A673 (cell line): ENCODE measurements around the gene HES5. TPM values are rescaled to one million over a fixed set of nuclear protein-coding genes. Genes with fewer than 3 reads are reported as not detected.

ENCODE experiments used
- BruUV-seq: library from RNA; stranded (reverse); fragments of 400-500 nt; replicated peaks from 2 replicates; lab custom pipeline; 2021; lab: Mats Ljungman, UMichigan
- CTCF ChIA-PET: fragments of 300-600 bp; sonication (Branson Sonifier 250); formaldehyde crosslinking; loops from one replicate; lab custom pipeline; 2022; ENCODE audit warnings: antibody characterized with exemption; lab: Charles Lee
- POLR2A ChIA-PET: fragments of 300-600 bp; sonication (Branson Sonifier 250); formaldehyde crosslinking; loops from one replicate; lab custom pipeline; 2022; ENCODE audit warnings: antibody characterized with exemption; ENCODE audit not compliant: low non-redundant PET; lab: Charles Lee
- DNase-seq: peaks from one replicate; pipeline ENCODE4 v3.0.0-alpha.2; 2015; ENCODE audit warnings: low spot score
- H3K27ac ChIP-seq: fragments of 200-600 bp; sonication (generic); 2 replicates; pipeline ENCODE4 v1.5.1; 2016; ENCODE audit warnings: mixed run types, low read depth, mild to moderate bottlenecking, mixed read lengths, antibody characterized with exemption, low read length; ENCODE audit not compliant: poor library complexity, severe bottlenecking
- H3K27me3 ChIP-seq: fragments of 200-600 bp; sonication (generic); replicated peaks from 2 replicates; pipeline ENCODE4 v1.6.1; 2017; ENCODE audit warnings: mixed run types, low read depth, mild to moderate bottlenecking, mixed read lengths, antibody characterized with exemption, low read length; ENCODE audit not compliant: insufficient read depth, poor library complexity
- H3K36me3 ChIP-seq: fragments of 200-600 bp; sonication (generic); 2 replicates; pipeline ENCODE4 v1.6.1; 2016; ENCODE audit warnings: mixed run types, mild to moderate bottlenecking, mixed read lengths, antibody characterized with exemption, low read length; ENCODE audit not compliant: insufficient read depth, poor library complexity, severe bottlenecking
- H3K4me1 ChIP-seq: fragments of 200-600 bp; sonication (generic); 2 replicates; pipeline ENCODE4 v1.6.1; 2017; ENCODE audit warnings: mixed run types, mild to moderate bottlenecking, mixed read lengths, antibody characterized with exemption, low read length; ENCODE audit not compliant: insufficient read depth, poor library complexity, severe bottlenecking
- H3K4me3 ChIP-seq: fragments of 200-600 bp; sonication (generic); 2 replicates; pipeline ENCODE4 v1.5.1; 2016; ENCODE audit warnings: low read depth, mixed run types, mild to moderate bottlenecking, mixed read lengths, low read length; ENCODE audit not compliant: poor library complexity, severe bottlenecking
- H3K9me3 ChIP-seq: fragments of 200-600 bp; sonication (generic); 2 replicates; pipeline ENCODE4 v1.6.1; 2016; ENCODE audit warnings: mixed run types, low read depth, mild to moderate bottlenecking, mixed read lengths, antibody characterized with exemption, low read length; ENCODE audit not compliant: poor library complexity, severe bottlenecking
- CTCF ChIP-seq: fragments of 300-800, 200-600 bp; sonication (generic); conservative IDR thresholded peaks from 2 replicates; pipeline ENCODE4 v1.5.1; 2017; ENCODE audit warnings: low read depth, mild to moderate bottlenecking, antibody characterized with exemption, low read length, moderate library complexity, mixed read lengths
- EZH2 ChIP-seq: fragments of 200-600 bp; sonication (generic); IDR thresholded peaks from 2 replicates; pipeline ENCODE4 v1.6.1; 2017; ENCODE audit warnings: borderline replicate concordance, low read depth, mild to moderate bottlenecking, mixed read lengths, antibody characterized with exemption, low read length; ENCODE audit not compliant: poor library complexity, severe bottlenecking
- intact Hi-C: fragments of 100-400 bp; cut with micrococcal nuclease; formaldehyde crosslinking; loops from one replicate; pipeline ENCODE4 v1.10.0; 2022; ENCODE audit not compliant: unreplicated experiment
- total RNA-seq: library from RNA; stranded (reverse); gene quantifications from 2 replicates; pipeline ENCODE4 v1.2.3, GENCODE V29; 2021

HES5 gene
- total RNA-seq, 1 experiment from 2014 or later: not detected

DNA sequence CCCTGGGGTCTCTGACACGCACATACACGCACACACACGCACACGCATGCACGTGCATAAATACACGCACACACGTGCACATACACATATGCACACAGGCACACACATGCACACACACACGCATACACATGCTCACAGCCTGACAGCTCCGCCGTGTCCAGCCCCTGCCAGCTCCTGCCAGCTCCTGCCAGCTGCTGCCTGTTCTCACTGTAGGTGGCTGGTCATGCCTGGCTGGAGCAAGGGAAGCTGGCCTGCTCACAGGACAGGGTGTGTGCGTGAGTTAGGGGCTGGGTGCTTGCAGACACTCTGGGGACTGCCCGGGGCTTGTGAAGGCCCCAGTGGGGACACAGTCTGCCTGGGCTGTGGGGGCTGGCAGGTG is 49.1 kb downstream of the HES5 start:
- DNase-seq: no peak
- Histone ChIP-seq H3K9me3 (no peaks in the 10 kb centered on the region), H3K4me3 (no peak overlapping the region), H3K4me1 (peaks cover 13% of the 10 kb centered on the region), H3K36me3 (no peaks in the 10 kb centered on the region), H3K27ac (peak overlapping the region; percentile 54), H3K27me3 (no peaks in the 10 kb centered on the region)
- TF ChIP-seq EZH2 (no peak), CTCF (no peak)
- CTCF ChIA-PET: no interaction called here
- POLR2A ChIA-PET: interaction anchor here (0.6 kb wide), 1 partner anchor 45 kb away, joined by 10 read pairs; the partner anchor contains the start of gene PANK4
- intact Hi-C loops: no loop called here
- no TSS peak for BruUV-seq

GRCh38 chr1:2480236-2480985 is 49.7 kb downstream of the HES5 start:
- Histone ChIP-seq H3K27me3 (no peaks in the 10 kb centered on the region), H3K4me1 (peaks cover 13% of the 10 kb centered on the region), H3K27ac (peak overlapping the region; percentile 54), H3K9me3 (no peaks in the 10 kb centered on the region), H3K36me3 (no peaks in the 10 kb centered on the region), H3K4me3 (no peak overlapping the region)
- ChIA-PET CTCF (no interaction called here), POLR2A (no interaction called here)
- intact Hi-C loops: no loop called here
- peak; percentile 73 for DNase-seq
- no TSS peak for BruUV-seq
- TF ChIP-seq EZH2 (no peak), CTCF (no peak)

GRCh38 chr1:2479618-2480017 is 50.4 kb downstream of the HES5 start:
- Histone ChIP-seq H3K4me3 (no peak overlapping the region), H3K36me3 (no peaks in the 10 kb centered on the region), H3K9me3 (no peaks in the 10 kb centered on the region), H3K4me1 (peaks cover 13% of the 10 kb centered on the region), H3K27ac (no peak overlapping the region), H3K27me3 (no peaks in the 10 kb centered on the region)
- intact Hi-C loops: no loop called here
- no peak for DNase-seq
- BruUV-seq: no TSS peak
- POLR2A ChIA-PET: no interaction called here
- CTCF ChIA-PET: no interaction called here
- TF ChIP-seq CTCF: no peak
- no peak for TF ChIP-seq EZH2
